Lower leg skin (tissue), 3 donors: ENCODE measurements around the gene NEO1.

Source experiments
- CTCF ChIP-seq, 3 donors: fragments of 450-650 bp; IDR thresholded peaks; one replicate each; pipeline ENCODE4 v1.5.1; 2016; ENCODE audit warnings: antibody characterized with exemption in 3 of 3, mild to moderate bottlenecking in 3 of 3, moderate library complexity in 2 of 3
- POLR2A ChIP-seq, 2 donors: fragments of 450-650 bp; IDR thresholded peaks; one replicate each; pipeline ENCODE4 v1.6.1; 2016 to 2017; ENCODE audit warnings: antibody characterized with exemption in 2 of 2, mild to moderate bottlenecking in 1 of 2, moderate library complexity in 1 of 2

DNA sequence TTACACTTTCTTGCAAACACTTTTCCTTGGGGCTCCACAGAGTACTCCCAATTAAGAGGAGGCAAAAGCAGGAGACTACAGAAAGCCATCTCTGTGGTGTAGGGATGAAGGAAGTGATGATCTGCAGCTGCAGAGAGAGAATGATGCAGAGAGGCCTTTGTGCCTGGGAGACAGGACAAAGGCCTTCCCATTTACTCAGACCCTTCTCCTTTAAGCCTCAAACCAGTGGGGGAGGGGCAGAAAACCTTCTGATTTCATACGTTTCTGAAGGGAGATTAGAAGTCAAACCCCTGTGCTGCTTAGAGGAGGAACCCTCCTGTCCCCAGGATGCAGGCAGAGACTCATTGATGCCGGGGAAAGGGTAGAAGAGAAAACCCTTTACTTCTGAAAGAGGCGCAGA lies 130.8 kb downstream of the NEO1 start:
- TF ChIP-seq CTCF (IDR thresholded peaks at IDR 0.05) (no peak), POLR2A (IDR thresholded peaks at IDR 0.05) (no peak)
